Neural crest cell (in vitro differentiated cells): Measurements from ENCODE around the gene SYT8. TPM values are rescaled to one million over a fixed set of nuclear protein-coding genes. Genes with fewer than 3 reads are reported as not detected.

Experiments used
- DNase-seq: peaks from one replicate; pipeline ENCODE4 v3.0.0; 2021; ENCODE audit warnings: low read depth, mixed read lengths, low spot score
- H3K27ac Mint-ChIP-seq: one replicate; pipeline ENCODE4 v1.8.0; 2021; ENCODE audit warnings: mild to moderate bottlenecking, mixed read lengths; ENCODE audit not compliant: unreplicated experiment
- H3K27me3 Mint-ChIP-seq: 2 replicates; pipeline ENCODE4 v1.8.0; 2021; ENCODE audit warnings: low read depth, mild to moderate bottlenecking, mixed read lengths
- H3K36me3 Mint-ChIP-seq: 2 replicates; pipeline ENCODE4 v1.8.0; 2021; ENCODE audit warnings: low read depth, mild to moderate bottlenecking, mixed read lengths
- H3K4me1 Mint-ChIP-seq: 2 replicates; pipeline ENCODE4 v1.8.0; 2021; ENCODE audit warnings: mixed read lengths
- H3K4me3 Mint-ChIP-seq: one replicate; pipeline ENCODE4 v1.8.0; 2021; ENCODE audit warnings: mild to moderate bottlenecking, mixed read lengths
- H3K9me3 Mint-ChIP-seq: 2 replicates; pipeline ENCODE4 v1.8.0; 2021; ENCODE audit warnings: mixed read lengths
- total RNA-seq: library from RNA; stranded (reverse); gene quantifications from 2 replicates; pipeline ENCODE4 v1.2.1, GENCODE V29; 2021
- TF ChIP-seq, protein P1 (sequence below): fragments of 200-600 bp; sonication (generic); conservative IDR thresholded peaks from 2 replicates; pipeline ENCODE4 v1.5.0; 2021; ENCODE audit warnings: antibody characterized with exemption, mild to moderate bottlenecking

SYT8 gene
- total RNA-seq, 1 donor from 2014 or later, result not detected

- TF ChIP-seq, protein P1, sequence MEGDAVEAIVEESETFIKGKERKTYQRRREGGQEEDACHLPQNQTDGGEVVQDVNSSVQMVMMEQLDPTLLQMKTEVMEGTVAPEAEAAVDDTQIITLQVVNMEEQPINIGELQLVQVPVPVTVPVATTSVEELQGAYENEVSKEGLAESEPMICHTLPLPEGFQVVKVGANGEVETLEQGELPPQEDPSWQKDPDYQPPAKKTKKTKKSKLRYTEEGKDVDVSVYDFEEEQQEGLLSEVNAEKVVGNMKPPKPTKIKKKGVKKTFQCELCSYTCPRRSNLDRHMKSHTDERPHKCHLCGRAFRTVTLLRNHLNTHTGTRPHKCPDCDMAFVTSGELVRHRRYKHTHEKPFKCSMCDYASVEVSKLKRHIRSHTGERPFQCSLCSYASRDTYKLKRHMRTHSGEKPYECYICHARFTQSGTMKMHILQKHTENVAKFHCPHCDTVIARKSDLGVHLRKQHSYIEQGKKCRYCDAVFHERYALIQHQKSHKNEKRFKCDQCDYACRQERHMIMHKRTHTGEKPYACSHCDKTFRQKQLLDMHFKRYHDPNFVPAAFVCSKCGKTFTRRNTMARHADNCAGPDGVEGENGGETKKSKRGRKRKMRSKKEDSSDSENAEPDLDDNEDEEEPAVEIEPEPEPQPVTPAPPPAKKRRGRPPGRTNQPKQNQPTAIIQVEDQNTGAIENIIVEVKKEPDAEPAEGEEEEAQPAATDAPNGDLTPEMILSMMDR, result no peak
- no peaks in the 10 kb centered on the region for H3K27me3 Mint-ChIP-seq
- H3K4me1 Mint-ChIP-seq, result peaks cover 6% of the 10 kb centered on the region
- no peak overlapping the region for H3K4me3 Mint-ChIP-seq
- no peak for DNase-seq
- no peaks in the 10 kb centered on the region for H3K36me3 Mint-ChIP-seq
- H3K9me3 Mint-ChIP-seq, result peaks cover 6% of the 10 kb centered on the region
- H3K27ac Mint-ChIP-seq, result no peak overlapping the region
These were observed 14.1 kb upstream of the SYT8 start for GRCh38 chr11:1820463-1821325.

- no peak overlapping the region for H3K4me3 Mint-ChIP-seq
- TF ChIP-seq, protein P1, result no peak
- DNase-seq, result no peak
- no peaks in the 10 kb centered on the region for H3K27me3 Mint-ChIP-seq
- no peaks in the 10 kb centered on the region for H3K36me3 Mint-ChIP-seq
- no peak overlapping the region for H3K27ac Mint-ChIP-seq
- peaks cover 6% of the 10 kb centered on the region for H3K9me3 Mint-ChIP-seq
- peaks cover 6% of the 10 kb centered on the region for H3K4me1 Mint-ChIP-seq
These were observed 13.2 kb upstream of the SYT8 start for GRCh38 chr11:1821562-1821961.

DNA sequence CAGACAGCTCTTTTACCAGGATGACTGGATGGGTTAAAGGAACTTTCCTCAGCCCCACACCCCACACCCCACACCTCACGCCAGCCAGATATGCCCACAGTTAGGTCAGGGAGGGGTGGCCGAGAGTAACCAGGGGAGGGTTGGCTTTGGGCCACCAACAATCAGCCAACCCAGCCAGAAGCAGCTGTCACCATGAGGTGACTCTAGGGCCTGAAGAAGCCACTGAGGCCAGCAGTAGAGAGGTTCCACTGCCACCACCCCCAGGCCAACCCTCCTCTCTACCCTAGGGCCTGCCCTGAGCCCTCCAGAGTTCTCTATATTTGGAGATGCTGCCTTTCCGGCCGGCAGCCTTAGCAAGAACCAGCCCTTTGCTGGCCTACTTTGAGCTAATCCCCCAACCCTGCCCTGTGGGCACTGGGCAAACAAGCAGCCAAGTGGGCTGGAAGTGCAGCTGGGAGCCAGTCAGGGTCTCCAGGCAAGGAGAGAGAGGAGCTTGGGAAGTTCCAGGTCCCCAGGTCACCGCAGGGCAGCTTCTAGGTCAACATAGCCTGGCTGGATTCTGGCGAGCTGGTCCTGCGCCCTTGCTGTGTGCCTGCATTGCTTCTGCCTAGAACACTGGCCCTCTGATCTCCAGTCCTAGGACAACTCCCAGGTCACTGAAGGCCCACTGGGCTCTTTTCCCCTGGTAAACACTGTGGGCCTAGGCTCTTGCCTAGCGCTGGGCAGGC is 12.0 kb upstream of the SYT8 start:
- Mint-ChIP-seq H3K4me3 (no peak overlapping the region), H3K4me1 (no peaks in the 10 kb centered on the region), H3K36me3 (no peaks in the 10 kb centered on the region), H3K27ac (no peak overlapping the region), H3K27me3 (no peaks in the 10 kb centered on the region), H3K9me3 (peaks cover 6% of the 10 kb centered on the region)
- TF ChIP-seq, protein P1, result no peak
- DNase-seq, result no peak

DNA sequence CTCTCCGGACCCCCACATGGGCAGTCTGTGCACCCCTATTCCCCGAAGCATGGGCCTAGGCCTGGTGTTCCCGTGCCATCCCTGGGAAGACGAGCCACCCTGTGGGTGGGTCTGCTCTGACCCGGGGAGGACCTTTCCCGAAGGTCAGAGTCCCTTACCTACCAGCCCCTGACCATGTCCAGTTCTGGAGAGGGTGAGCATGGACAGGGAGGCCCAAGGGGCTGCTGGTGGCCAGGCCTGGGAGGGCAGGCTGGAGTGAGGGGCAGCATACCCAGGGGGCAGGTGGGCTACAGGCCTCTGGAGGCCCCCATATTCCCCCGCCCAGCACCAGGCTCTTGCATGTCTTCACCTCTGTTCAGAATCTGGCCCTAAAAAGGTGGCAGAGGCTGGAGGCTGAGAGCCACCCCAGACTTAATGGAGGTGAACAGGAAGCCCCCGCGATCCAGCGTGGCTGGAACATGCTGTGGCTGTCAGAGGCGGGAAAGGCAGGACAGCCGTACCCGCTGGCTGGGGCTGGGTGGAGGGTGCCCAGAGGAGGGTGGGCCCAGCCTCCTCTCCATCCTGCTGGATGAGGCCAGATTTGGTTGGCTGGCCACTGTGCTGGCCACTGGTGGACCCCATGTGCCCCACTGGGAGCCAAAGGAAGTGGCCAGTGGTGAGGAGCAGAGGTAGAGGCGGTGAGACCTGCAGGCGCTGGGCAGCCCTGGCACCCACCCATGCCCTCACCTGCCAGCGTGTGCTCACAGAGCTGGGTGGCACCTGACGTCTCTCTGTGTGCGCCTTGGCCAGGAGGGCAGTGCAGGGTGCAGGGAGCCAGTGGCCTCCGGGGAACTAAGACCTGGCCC is 11.2 kb upstream of the SYT8 start:
- no peak for DNase-seq
- no peak overlapping the region for H3K4me3 Mint-ChIP-seq
- no peaks in the 10 kb centered on the region for H3K4me1 Mint-ChIP-seq
- no peak overlapping the region for H3K27ac Mint-ChIP-seq
- H3K27me3 Mint-ChIP-seq, result no peaks in the 10 kb centered on the region
- H3K36me3 Mint-ChIP-seq, result no peaks in the 10 kb centered on the region
- peaks cover 6% of the 10 kb centered on the region for H3K9me3 Mint-ChIP-seq
- TF ChIP-seq, protein P1, result no peak
